A673 (cell line): ENCODE results near the gene SHLD2.
"Not testable (repeated sequence)": the region's sequence is repeated elsewhere in the genome, so short reads cannot be mapped to it uniquely, and the experiment has no call there.

Experiments used
- CTCF ChIP-seq: fragments of 300-800, 200-600 bp; sonication (generic); conservative IDR thresholded peaks from 2 replicates; pipeline ENCODE4 v1.5.1; 2017; ENCODE audit warnings: low read depth, mild to moderate bottlenecking, antibody characterized with exemption, low read length, moderate library complexity, mixed read lengths
- EZH2 ChIP-seq: fragments of 200-600 bp; sonication (generic); IDR thresholded peaks from 2 replicates; pipeline ENCODE4 v1.6.1; 2017; ENCODE audit warnings: borderline replicate concordance, low read depth, mild to moderate bottlenecking, mixed read lengths, antibody characterized with exemption, low read length; ENCODE audit not compliant: poor library complexity, severe bottlenecking

DNA sequence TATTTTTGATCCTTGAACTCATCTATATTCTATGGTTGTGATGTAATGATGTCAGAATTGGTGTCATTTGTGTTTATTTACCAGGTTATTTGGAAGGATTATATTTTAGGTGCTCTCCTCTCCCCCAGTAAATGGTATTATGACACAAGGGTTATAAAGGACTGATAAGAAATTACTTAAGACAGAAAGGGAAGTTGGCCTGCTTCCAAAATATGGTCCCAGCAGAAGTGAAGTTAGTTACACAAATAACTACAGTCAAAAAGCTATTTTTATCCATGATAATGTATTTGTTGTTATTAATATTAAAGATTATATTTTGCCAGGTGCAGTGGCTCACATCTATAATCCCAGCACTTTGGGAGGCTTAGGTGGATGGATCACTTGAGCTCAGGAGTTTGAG, 37.2 kb downstream of the SHLD2 start:
- TF ChIP-seq CTCF, EZH2: not testable (repeated sequence)
